Upper lobe of left lung (tissue), 6 donors: Measurements from ENCODE around the gene PRKAR2B. TPM values are rescaled to one million over a fixed set of nuclear protein-coding genes. Genes with fewer than 3 reads are reported as not detected.

Experiments
- ATAC-seq, 2 donors: fragments of 200-7000 bp; cut with Tn5 transposase; one replicate each; pipeline ENCODE4 v1.9.1; 2022; ENCODE audit warnings: mild to moderate bottlenecking in 2 of 2, moderate library complexity in 2 of 2; ENCODE audit not compliant: low FRiP score in 2 of 2
- DNase-seq, 2 donors: peaks; one replicate each; pipeline ENCODE4 v3.0.0-alpha.2; 2019 to 2020
- H3K27ac ChIP-seq, 4 donors: fragments of 200-600 bp; sonication (generic); one replicate each; pipeline ENCODE4 v1.5.1; 2016 to 2019
- H3K27me3 ChIP-seq, 4 donors: fragments of 200-600 bp; sonication (generic); one replicate each; pipeline ENCODE4 v1.5.1; 2017 to 2019
- H3K36me3 ChIP-seq, 4 donors: fragments of 200-600 bp; sonication (generic); one replicate each; pipeline ENCODE4 v1.5.1; 2016 to 2019
- H3K4me1 ChIP-seq, 4 donors: fragments of 200-600 bp; sonication (generic); one replicate each; pipeline ENCODE4 v1.5.1; 2018 to 2019
- H3K4me3 ChIP-seq, 4 donors: fragments of 200-600 bp; sonication (generic); one replicate each; pipeline ENCODE4 v1.5.1; 2017 to 2019; ENCODE audit warnings: mild to moderate bottlenecking in 2 of 4, moderate library complexity in 1 of 4
- H3K9me3 ChIP-seq, 4 donors: fragments of 200-600 bp; sonication (generic); one replicate each; pipeline ENCODE4 v1.5.1; 2018 to 2019
- EP300 ChIP-seq, 4 donors: sonication (generic); formaldehyde crosslinking; IDR thresholded peaks; one replicate each; pipeline ENCODE4 v1.5.1; 2017; ENCODE audit warnings: antibody characterized with exemption in 4 of 4, control low read depth in 2 of 4
- POLR2A ChIP-seq, 4 donors: fragments of 450-650 bp; IDR thresholded peaks; one replicate each; pipeline ENCODE4 v1.5.1; 2016 to 2017; ENCODE audit warnings: antibody characterized with exemption in 4 of 4, mild to moderate bottlenecking in 2 of 4
- POLR2AphosphoS5 ChIP-seq, 2 donors: sonication (generic); formaldehyde crosslinking; IDR thresholded peaks; one replicate each; pipeline ENCODE4 v1.5.1; 2017; ENCODE audit warnings: antibody characterized with exemption in 2 of 2
- WGBS, 2 donors: methylation state at CpG; one replicate each; pipeline ENCODE4 v1.1.5; 2017 to 2018; 5-methylcytosine and 5-hydroxymethylcytosine counted together
- total RNA-seq, 6 donors: library from RNA; depleted of rRNA in 4 of 6; stranded (reverse); fragments of >200 nt in 4 of 6; gene quantifications; one replicate each; pipeline versions ENCODE4 v1.1.0 to v1.2.1, GENCODE V29; 2016 to 2021
- TF ChIP-seq, protein P1 (sequence below), 6 experiments: fragments of 450-650 bp in 4 of 6; fragments of 200-600 bp in 2 of 6; sonication (generic) in 2 of 6; IDR thresholded peaks; one replicate each; pipeline ENCODE4 v1.5.1; 2016 to 2019; ENCODE audit warnings: antibody characterized with exemption in 6 of 6
- donor health status: DM: no; HTN: no; CAD: no; lungs with moderate emphysema.
- donor health status: DM: no; HTN: yes; CAD: no; lungs with severe emphysema.

Gene PRKAR2B
- total RNA-seq, 6 donors from 2014 or later = 6.5 to 24.1 (median 9.8) TPM

- H3K4me1 ChIP-seq = peaks cover 0 to 10% (median 2%) of the 10 kb centered on the region in 4 donors
- no peaks in the 10 kb centered on the region for H3K9me3 ChIP-seq
- peak in 1 of 2 donors; percentile 47 for ATAC-seq
- TF ChIP-seq EP300 (IDR thresholded peaks at IDR 0.05) (peak in 1 of 4 donors; percentile 13), POLR2AphosphoS5 (IDR thresholded peaks at IDR 0.05) (no peak)
- no peak overlapping the region for H3K27ac ChIP-seq
- WGBS, 2 donors = 57 to 64% methylated on average over 4 of the region's 4 CpGs
- no peak for DNase-seq
- H3K36me3 ChIP-seq = no peaks in the 10 kb centered on the region
- H3K27me3 ChIP-seq = no peaks in the 10 kb centered on the region
- no peak overlapping the region for H3K4me3 ChIP-seq
Observed at GRCh38 chr7:107069457-107069856, 25.0 kb downstream of the PRKAR2B start.

GRCh38 chr7:107070710-107071109 lies 26.2 kb downstream of the PRKAR2B start:
- Histone ChIP-seq H3K4me1 (peaks cover 0 to 10% (median 2%) of the 10 kb centered on the region in 4 donors), H3K27ac (no peak overlapping the region), H3K27me3 (no peaks in the 10 kb centered on the region), H3K9me3 (no peaks in the 10 kb centered on the region), H3K36me3 (no peaks in the 10 kb centered on the region), H3K4me3 (no peak overlapping the region)
- TF ChIP-seq POLR2AphosphoS5 (IDR thresholded peaks at IDR 0.05) (no peak), POLR2A (IDR thresholded peaks at IDR 0.05) (no peak), EP300 (IDR thresholded peaks at IDR 0.05) (no peak)
- TF ChIP-seq, protein P1, sequence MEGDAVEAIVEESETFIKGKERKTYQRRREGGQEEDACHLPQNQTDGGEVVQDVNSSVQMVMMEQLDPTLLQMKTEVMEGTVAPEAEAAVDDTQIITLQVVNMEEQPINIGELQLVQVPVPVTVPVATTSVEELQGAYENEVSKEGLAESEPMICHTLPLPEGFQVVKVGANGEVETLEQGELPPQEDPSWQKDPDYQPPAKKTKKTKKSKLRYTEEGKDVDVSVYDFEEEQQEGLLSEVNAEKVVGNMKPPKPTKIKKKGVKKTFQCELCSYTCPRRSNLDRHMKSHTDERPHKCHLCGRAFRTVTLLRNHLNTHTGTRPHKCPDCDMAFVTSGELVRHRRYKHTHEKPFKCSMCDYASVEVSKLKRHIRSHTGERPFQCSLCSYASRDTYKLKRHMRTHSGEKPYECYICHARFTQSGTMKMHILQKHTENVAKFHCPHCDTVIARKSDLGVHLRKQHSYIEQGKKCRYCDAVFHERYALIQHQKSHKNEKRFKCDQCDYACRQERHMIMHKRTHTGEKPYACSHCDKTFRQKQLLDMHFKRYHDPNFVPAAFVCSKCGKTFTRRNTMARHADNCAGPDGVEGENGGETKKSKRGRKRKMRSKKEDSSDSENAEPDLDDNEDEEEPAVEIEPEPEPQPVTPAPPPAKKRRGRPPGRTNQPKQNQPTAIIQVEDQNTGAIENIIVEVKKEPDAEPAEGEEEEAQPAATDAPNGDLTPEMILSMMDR (IDR thresholded peaks at IDR 0.05) = no peak
- ATAC-seq (no peak), DNase-seq (no peak)
- 67 to 93% methylated on average over 2 of the region's 2 CpGs for WGBS, 2 donors

DNA sequence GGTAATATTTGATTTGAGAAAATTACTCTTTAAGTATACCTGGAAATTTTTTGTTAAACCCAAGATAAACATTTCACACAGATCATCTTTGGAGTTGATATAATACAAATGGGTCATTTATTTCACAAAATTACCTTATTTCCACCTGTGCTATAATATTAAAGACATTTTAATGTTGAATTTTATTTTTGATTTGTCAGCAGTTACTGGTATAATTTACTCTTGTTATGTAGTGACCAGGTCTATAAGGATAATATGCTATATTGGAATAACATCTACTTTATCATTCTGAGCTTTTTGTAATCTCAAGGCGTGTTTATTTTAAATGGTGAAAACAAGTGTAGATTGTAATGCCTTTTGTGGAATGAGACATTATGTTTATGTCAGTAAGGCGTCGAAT lies 26.6 kb downstream of the PRKAR2B start:
- no peaks in the 10 kb centered on the region for H3K27me3 ChIP-seq
- TF ChIP-seq POLR2AphosphoS5 (IDR thresholded peaks at IDR 0.05) (no peak), POLR2A (IDR thresholded peaks at IDR 0.05) (no peak), EP300 (IDR thresholded peaks at IDR 0.05) (no peak)
- TF ChIP-seq, protein P1 (IDR thresholded peaks at IDR 0.05) = no peak
- no peak for ATAC-seq
- no peak overlapping the region for H3K27ac ChIP-seq
- peaks cover 0 to 10% (median 2%) of the 10 kb centered on the region in 4 donors for H3K4me1 ChIP-seq
- no peak for DNase-seq
- WGBS, 2 donors = 90 to 98% methylated on average over 3 of the region's 3 CpGs
- no peak overlapping the region for H3K4me3 ChIP-seq
- no peaks in the 10 kb centered on the region for H3K9me3 ChIP-seq
- H3K36me3 ChIP-seq = no peaks in the 10 kb centered on the region

GRCh38 chr7:107072133-107072532 lies 27.6 kb downstream of the PRKAR2B start:
- DNase-seq (no peak), ATAC-seq (no peak)
- TF ChIP-seq POLR2AphosphoS5 (IDR thresholded peaks at IDR 0.05) (no peak), EP300 (IDR thresholded peaks at IDR 0.05) (no peak), POLR2A (IDR thresholded peaks at IDR 0.05) (no peak)
- TF ChIP-seq, protein P1 (IDR thresholded peaks at IDR 0.05) = no peak
- WGBS, 2 donors = 77 to 82% methylated on average over 1 of the region's 1 CpG
- Histone ChIP-seq H3K27me3 (no peaks in the 10 kb centered on the region), H3K4me1 (peaks cover 0 to 10% (median 2%) of the 10 kb centered on the region in 4 donors), H3K4me3 (no peak overlapping the region), H3K27ac (no peak overlapping the region), H3K36me3 (no peaks in the 10 kb centered on the region), H3K9me3 (no peaks in the 10 kb centered on the region)

- Histone ChIP-seq H3K27ac (no peak overlapping the region), H3K4me3 (no peak overlapping the region), H3K4me1 (peaks cover 0 to 24% (median 2%) of the 10 kb centered on the region in 4 donors), H3K9me3 (no peaks in the 10 kb centered on the region), H3K36me3 (no peaks in the 10 kb centered on the region), H3K27me3 (no peaks in the 10 kb centered on the region)
- TF ChIP-seq POLR2AphosphoS5 (IDR thresholded peaks at IDR 0.05) (no peak), EP300 (IDR thresholded peaks at IDR 0.05) (no peak), POLR2A (IDR thresholded peaks at IDR 0.05) (no peak)
- TF ChIP-seq, protein P1 (IDR thresholded peaks at IDR 0.05) = no peak
- ATAC-seq (no peak), DNase-seq (no peak)
- 83 to 87% methylated on average over 6 of the region's 6 CpGs for WGBS, 2 donors
Observed at GRCh38 chr7:107075863-107076574, 31.5 kb downstream of the PRKAR2B start.
